ENCODE data around the gene GSG1L2.
"Not testable (repeated sequence)": the region's sequence is repeated elsewhere in the genome, so short reads cannot be mapped to it uniquely, and the experiment has no call there.

Gene GSG1L2

DNA sequence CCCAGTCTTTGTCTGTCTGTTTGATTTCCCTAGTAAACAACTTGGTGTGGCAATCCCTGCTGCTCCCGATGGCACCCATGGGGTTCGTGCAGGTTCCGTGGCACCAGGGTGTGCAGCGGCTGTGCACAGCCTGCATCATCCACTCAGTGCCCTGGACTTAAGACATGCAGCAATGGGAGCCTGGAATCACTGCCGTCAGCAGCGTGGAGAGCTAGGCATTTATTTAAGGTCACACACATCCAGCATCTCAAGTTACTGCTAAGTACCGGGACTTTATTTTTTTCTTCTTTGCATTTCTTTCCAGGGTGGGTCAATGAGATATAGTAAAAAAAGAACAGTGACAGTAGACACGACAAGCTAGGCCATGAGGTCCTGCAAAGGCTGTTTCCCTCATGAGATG, 33.3 kb downstream of the GSG1L2 start:
- no peaks in the 10 kb centered on the region for H3K9me3 ChIP-seq
- H3K27me3 ChIP-seq = peaks cover 7% of the 10 kb centered on the region
- TF ChIP-seq, protein P1, sequence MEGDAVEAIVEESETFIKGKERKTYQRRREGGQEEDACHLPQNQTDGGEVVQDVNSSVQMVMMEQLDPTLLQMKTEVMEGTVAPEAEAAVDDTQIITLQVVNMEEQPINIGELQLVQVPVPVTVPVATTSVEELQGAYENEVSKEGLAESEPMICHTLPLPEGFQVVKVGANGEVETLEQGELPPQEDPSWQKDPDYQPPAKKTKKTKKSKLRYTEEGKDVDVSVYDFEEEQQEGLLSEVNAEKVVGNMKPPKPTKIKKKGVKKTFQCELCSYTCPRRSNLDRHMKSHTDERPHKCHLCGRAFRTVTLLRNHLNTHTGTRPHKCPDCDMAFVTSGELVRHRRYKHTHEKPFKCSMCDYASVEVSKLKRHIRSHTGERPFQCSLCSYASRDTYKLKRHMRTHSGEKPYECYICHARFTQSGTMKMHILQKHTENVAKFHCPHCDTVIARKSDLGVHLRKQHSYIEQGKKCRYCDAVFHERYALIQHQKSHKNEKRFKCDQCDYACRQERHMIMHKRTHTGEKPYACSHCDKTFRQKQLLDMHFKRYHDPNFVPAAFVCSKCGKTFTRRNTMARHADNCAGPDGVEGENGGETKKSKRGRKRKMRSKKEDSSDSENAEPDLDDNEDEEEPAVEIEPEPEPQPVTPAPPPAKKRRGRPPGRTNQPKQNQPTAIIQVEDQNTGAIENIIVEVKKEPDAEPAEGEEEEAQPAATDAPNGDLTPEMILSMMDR (IDR thresholded peaks at IDR 0.05) = no peak
- H3K4me3 ChIP-seq (ENCODE audit: low read depth in 1 of 2, low read length in 1 of 2) = no peak overlapping the region
- H3K4me1 ChIP-seq (ENCODE audit: control insufficient read depth in 1 of 2, insufficient read depth in 1 of 2, low read depth in 1 of 2, low read length in 1 of 2) = no peaks in the 10 kb centered on the region
- H3K27ac ChIP-seq = no peak overlapping the region
- no peaks in the 10 kb centered on the region for H3K36me3 ChIP-seq

DNA sequence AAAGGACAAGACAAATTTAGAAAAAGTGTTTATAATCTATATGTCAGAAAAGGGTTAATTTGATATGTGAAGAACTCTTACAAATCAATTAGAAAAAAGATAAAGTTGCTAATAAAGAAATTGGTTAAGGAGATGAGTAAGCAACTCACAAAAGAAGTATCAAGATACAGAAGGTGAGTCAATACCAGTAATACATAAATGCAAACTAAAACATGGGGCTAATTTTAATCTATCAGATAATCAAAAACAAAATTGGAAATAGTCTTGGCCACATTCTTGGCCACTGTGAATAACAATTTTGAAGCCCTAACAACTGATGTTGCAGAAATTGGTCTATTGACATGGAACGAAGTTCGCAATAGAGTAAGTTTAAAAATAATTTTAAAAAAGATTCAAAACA, 37.3 kb downstream of the GSG1L2 start:
- TF ChIP-seq, protein P1 (IDR thresholded peaks at IDR 0.05) = no peak
- H3K9me3 ChIP-seq = no peaks in the 10 kb centered on the region
- no peaks in the 10 kb centered on the region for H3K36me3 ChIP-seq
- H3K4me3 ChIP-seq (ENCODE audit: low read depth in 1 of 2, low read length in 1 of 2) = no peak overlapping the region
- no peak overlapping the region for H3K27ac ChIP-seq
- peaks cover 35% of the 10 kb centered on the region for H3K27me3 ChIP-seq
- no peaks in the 10 kb centered on the region for H3K4me1 ChIP-seq (ENCODE audit: control insufficient read depth in 1 of 2, insufficient read depth in 1 of 2, low read depth in 1 of 2, low read length in 1 of 2)

DNA sequence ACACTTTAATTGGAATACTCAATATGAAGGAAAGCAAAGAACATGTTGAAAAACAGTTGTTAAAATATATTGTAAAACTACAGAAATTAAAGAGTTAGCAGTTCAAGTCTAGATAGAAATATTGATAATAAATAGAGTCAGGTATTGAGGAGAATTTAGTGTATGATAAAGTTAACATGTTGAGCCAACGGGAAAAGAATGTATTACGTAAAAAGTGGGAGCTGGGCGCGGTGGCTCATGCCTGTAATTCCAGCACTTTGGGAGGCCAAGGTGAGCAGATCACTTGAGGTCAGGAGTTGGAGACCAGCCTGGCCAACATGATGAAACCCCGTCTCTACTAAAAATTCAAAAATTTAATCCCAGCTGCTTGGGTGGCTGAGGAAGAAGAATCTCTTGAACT, 38.4 kb downstream of the GSG1L2 start:
- not testable (repeated sequence) for H3K27ac ChIP-seq; H3K4me1 ChIP-seq (ENCODE audit: control insufficient read depth in 1 of 2, insufficient read depth in 1 of 2, low read depth in 1 of 2, low read length in 1 of 2); H3K36me3 ChIP-seq; H3K4me3 ChIP-seq (ENCODE audit: low read depth in 1 of 2, low read length in 1 of 2); H3K9me3 ChIP-seq
- peaks cover 40% of the 10 kb centered on the region for H3K27me3 ChIP-seq

DNA sequence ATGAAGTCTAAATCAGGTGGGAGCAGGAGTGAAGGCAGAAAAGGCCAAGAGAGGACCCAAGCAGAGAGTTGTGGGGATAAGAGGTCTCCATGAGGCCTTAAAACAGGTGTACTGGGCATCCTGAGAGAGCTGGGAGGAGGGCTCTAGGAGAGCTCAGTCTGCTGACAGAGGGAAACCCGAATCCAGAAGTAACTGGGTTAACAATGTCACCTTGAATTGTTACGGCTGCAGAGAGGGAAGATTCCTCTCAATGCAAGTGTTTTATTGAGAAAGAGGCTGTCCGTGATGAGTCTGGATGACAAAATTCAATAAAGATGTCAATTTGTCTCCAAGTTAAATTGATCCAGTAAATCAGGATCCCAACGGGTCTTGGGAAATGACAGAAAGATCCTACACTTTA, 38.8 kb downstream of the GSG1L2 start:
- no peaks in the 10 kb centered on the region for H3K9me3 ChIP-seq
- no peaks in the 10 kb centered on the region for H3K4me1 ChIP-seq (ENCODE audit: control insufficient read depth in 1 of 2, insufficient read depth in 1 of 2, low read depth in 1 of 2, low read length in 1 of 2)
- TF ChIP-seq, protein P1 (IDR thresholded peaks at IDR 0.05) = no peak
- no peaks in the 10 kb centered on the region for H3K36me3 ChIP-seq
- H3K4me3 ChIP-seq (ENCODE audit: low read depth in 1 of 2, low read length in 1 of 2) = no peak overlapping the region
- H3K27ac ChIP-seq = no peak overlapping the region
- peaks cover 40% of the 10 kb centered on the region for H3K27me3 ChIP-seq

DNA sequence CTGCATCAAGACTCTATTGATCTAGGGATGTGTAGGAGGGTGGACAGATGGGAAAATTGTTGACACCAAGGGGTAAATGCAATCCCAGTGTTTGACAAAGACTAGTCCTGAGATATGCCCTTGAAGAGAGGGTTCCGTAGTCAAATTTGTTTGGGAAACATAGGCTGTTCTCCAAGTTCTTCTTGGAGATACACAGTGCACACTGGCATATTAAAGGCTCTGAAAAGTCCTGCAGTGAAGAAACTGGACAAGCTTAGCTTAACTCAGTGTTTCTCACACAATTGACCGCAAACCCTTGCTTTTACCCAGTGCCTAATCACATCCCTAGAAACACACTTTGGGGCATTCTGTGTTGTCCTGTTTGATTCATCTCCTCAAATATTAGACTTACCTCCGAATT, 41.3 kb downstream of the GSG1L2 start:
- no peaks in the 10 kb centered on the region for H3K4me1 ChIP-seq (ENCODE audit: control insufficient read depth in 1 of 2, insufficient read depth in 1 of 2, low read depth in 1 of 2, low read length in 1 of 2)
- TF ChIP-seq, protein P1 (IDR thresholded peaks at IDR 0.05) = no peak
- H3K36me3 ChIP-seq = no peaks in the 10 kb centered on the region
- H3K27me3 ChIP-seq = peaks cover 53% of the 10 kb centered on the region
- no peak overlapping the region for H3K4me3 ChIP-seq (ENCODE audit: low read depth in 1 of 2, low read length in 1 of 2)
- H3K27ac ChIP-seq = no peak overlapping the region
- no peaks in the 10 kb centered on the region for H3K9me3 ChIP-seq

DNA sequence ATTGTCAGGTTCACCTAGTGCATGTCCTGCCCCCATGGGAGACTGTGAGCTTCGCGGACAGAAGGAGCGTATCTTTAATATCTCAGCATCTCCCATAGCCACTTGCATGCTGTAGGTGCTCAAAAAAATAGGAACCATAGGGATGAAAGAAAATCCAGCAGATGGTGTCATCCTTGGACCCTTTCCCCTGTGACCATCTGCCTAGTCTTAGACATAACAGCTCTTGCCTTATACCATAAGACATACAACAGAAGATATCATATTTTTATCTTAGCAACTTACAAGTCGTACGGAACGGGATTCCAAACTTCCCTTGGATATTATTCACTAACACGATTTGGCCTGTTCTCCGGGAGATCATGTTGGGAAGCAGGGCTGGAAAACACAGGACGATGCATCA, 45.0 kb downstream of the GSG1L2 start:
- TF ChIP-seq, protein P1 (IDR thresholded peaks at IDR 0.05) = no peak

More for the DNA sequence above, 45.0 kb downstream of the GSG1L2 start:
- peaks cover 44% of the 10 kb centered on the region for H3K27me3 ChIP-seq
- H3K9me3 ChIP-seq = no peaks in the 10 kb centered on the region
- H3K36me3 ChIP-seq = no peaks in the 10 kb centered on the region
- H3K4me3 ChIP-seq (ENCODE audit: low read depth in 1 of 2, low read length in 1 of 2) = no peak overlapping the region
- H3K4me1 ChIP-seq (ENCODE audit: control insufficient read depth in 1 of 2, insufficient read depth in 1 of 2, low read depth in 1 of 2, low read length in 1 of 2) = no peaks in the 10 kb centered on the region
- H3K27ac ChIP-seq = no peak overlapping the region

All from neutrophil (primary cell).